ENCODE results near the gene OSBPL8.

- TF ChIP-seq POLR2A (IDR thresholded peaks at IDR 0.05; ENCODE audit: low read length) (no peak), GATA1 (IDR thresholded peaks at IDR 0.05; ENCODE audit: low read depth, low read length) (no peak)
These were observed 48.5 kb upstream of the OSBPL8 start for GRCh38 chr12:76608070-76608469.
